GM19468 (cell line): Measurements from ENCODE around the gene LMAN2.

Experiments
- ATAC-seq: cut with Tn5 transposase; IDR thresholded peaks from one replicate; pipeline ENCODE4 v1.9.1; 2021; ENCODE audit warnings: mild to moderate bottlenecking, moderate library complexity, moderate number of reproducible peaks; ENCODE audit not compliant: unreplicated experiment; ENCODE audit errors: extremely low read depth

The LMAN2 gene

DNA sequence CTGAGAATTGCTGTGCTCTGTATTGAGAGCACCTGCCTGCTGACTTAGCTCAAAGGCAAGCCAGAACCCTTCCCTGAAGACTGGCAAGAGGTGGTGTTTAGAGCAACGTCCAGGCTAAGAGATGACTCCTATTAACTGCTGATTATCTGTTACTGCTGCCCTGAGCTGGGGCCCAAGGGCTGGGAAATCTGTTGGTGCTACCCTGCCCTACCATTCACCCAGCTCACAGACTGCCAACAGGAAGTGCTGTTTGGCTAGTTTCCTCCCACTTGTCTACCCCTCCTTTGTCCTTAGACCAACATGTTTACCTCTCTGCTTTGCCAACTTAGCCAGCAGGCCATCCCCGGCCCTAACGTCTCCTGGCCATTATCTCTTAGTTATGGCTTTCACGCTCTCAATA lies 54.9 kb downstream of the LMAN2 start:
- no peak for ATAC-seq

- ATAC-seq = no peak
Measured at GRCh38 chr5:177295924-177296323, 55.5 kb downstream of the LMAN2 start.

DNA sequence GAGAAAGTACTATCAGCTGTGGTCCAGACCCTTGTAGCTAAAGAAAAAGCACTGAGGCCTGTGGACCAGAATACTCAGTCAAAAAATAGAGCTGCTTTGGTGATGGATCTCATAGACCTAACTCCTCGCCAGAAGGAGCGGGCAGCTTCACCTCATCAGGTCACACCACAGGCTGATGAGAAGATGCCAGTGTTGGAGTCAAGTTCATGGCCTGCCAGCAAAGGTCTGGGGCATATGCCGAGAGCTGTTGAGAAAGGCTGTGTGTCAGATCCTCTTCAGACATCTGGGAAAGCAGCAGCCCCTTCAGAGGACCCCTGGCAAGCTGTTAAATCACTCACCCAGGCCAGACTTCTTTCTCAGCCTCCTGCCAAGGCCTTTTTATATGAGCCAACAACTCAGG lies 56.8 kb downstream of the LMAN2 start:
- no peak for ATAC-seq

GRCh38 chr5:177293819-177294581 lies 57.5 kb downstream of the LMAN2 start:
- no peak for ATAC-seq

- no peak for ATAC-seq
Measured at GRCh38 chr5:177291735-177292134, 59.7 kb downstream of the LMAN2 start.

- ATAC-seq = no peak
Measured at GRCh38 chr5:177290816-177291596, 60.5 kb downstream of the LMAN2 start.

GRCh38 chr5:177288191-177288590 lies 63.3 kb downstream of the LMAN2 start:
- no peak for ATAC-seq
